GM12801 (cell line): ENCODE results near the gene HERC5.

Experiments used
- TF ChIP-seq, protein P1 (sequence below): IDR thresholded peaks from one replicate; pipeline ENCODE4 v1.5.1; 2011; ENCODE audit warnings: control low read depth; ENCODE audit not compliant: insufficient read length; ENCODE audit errors: extremely low read depth

The HERC5 gene

DNA sequence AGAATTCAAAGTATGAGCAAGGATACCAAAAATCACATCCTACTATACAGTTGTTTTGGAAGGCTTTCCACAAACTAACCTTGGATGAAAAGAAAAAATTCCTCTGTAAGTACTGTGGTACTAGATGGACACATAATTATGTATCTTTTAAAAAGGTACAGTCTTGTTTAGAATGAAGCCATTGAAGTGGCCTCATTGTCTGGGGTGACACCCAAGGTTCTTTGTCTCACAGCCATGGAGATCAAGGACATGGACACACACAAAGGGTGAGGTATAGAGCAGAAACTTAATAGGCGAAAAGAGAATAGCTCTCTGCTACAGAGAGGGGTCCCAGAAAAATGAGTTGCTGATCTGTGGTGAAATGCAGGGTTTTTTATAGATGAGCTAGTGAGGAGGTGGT lies 16.8 kb upstream of the HERC5 start:
- TF ChIP-seq, protein P1, sequence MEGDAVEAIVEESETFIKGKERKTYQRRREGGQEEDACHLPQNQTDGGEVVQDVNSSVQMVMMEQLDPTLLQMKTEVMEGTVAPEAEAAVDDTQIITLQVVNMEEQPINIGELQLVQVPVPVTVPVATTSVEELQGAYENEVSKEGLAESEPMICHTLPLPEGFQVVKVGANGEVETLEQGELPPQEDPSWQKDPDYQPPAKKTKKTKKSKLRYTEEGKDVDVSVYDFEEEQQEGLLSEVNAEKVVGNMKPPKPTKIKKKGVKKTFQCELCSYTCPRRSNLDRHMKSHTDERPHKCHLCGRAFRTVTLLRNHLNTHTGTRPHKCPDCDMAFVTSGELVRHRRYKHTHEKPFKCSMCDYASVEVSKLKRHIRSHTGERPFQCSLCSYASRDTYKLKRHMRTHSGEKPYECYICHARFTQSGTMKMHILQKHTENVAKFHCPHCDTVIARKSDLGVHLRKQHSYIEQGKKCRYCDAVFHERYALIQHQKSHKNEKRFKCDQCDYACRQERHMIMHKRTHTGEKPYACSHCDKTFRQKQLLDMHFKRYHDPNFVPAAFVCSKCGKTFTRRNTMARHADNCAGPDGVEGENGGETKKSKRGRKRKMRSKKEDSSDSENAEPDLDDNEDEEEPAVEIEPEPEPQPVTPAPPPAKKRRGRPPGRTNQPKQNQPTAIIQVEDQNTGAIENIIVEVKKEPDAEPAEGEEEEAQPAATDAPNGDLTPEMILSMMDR: no peak

DNA sequence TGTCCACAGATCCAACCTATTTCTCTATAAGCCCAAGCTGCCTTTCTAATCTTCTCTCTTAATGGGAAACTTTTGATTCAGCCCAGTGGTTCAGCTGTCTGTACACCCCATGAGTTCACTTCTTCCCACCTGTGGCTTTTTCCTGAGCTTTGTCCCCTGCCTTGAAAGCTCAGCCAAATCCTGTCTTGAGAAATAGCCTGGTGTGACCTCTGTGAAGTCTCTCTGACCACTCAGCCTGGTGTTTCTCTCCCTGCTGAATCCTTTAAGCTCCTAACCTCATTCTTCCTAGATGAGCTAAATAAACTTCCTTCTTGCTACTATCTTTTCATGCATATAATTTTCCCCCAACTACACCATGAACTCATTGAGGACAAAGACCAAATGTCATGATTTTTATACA lies 15.2 kb upstream of the HERC5 start:
- TF ChIP-seq, protein P1: no peak

DNA sequence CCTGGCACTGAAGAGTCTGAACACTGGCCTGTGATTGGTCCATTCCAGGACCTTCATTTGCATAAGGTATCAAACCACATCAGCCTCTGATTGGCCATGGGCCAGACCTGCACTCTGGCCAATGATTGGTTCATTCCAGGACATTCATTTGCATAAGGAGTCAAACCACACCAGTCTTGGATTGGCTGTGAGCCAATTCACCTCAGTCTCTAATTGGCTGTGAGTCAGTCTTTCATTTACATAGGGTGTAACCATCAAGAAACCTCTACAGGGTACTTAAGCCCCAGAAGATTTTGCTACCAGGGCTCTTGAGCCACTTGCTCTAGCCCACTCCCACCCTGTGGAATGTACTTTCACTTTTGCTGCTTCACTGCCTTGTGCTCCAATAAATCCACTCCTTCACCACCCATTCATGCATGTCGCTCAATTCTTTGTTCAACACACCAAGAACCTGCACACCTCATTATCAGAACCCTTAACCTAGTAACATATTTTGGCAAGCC lies 14.2 kb upstream of the HERC5 start:
- TF ChIP-seq, protein P1: no peak

DNA sequence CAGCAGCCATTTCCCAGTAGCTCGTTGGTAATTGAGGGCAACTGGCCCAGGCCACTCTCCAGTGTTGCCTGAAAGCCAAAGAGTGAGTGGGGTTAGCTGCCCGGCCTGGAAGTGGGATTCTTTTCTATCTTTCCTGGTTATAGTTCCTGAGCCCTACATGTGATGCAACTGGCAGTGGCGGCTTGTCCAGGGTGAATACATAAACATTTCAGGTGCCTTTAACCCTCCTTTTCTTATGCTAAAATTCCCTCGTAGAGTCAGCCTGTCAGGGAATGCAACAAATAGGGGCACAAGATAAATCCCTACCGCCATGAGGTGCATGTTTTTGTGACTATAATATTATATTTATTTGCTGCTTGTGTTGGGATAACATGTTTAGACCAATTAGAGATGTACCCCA lies 13.4 kb upstream of the HERC5 start:
- TF ChIP-seq, protein P1: no peak

DNA sequence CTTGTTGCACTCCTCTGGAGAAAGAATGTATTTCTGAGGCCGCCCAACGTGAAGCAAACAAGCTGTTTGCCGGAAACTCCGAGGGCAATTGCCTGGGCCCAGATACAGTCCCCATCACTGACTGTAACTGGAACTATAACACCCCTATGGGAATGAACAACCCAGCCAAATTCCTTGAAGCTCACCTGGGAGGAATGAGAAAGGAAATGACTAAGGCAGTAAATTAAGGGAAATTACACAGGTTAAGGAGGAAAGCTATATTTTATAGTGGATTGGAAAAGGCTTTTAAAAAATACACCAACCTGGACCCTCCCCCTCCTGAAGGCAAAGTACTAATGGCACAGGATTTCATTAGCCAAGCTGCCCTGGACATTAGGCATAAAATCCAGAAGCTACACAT lies 11.7 kb upstream of the HERC5 start:
- TF ChIP-seq, protein P1: no peak

DNA sequence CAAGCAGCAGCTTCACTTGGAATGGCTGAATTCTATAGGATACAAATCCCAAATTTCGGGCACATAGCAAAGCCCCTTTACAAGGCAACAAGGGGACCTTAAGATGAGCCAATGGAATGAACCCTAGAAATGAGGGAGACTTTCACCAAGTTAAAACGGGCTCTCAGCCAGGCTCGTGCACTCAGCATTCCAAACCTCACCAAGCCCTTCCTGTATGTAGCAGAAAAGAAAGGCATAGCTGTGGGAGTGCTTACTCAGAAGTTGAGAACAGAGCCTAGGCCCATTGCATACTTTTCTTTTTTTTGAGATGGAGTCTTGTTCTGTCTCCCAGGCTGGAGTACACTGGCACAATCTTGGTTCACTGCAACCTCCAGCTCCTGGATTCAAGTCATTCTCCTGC lies 10.8 kb upstream of the HERC5 start:
- TF ChIP-seq, protein P1: no peak

DNA sequence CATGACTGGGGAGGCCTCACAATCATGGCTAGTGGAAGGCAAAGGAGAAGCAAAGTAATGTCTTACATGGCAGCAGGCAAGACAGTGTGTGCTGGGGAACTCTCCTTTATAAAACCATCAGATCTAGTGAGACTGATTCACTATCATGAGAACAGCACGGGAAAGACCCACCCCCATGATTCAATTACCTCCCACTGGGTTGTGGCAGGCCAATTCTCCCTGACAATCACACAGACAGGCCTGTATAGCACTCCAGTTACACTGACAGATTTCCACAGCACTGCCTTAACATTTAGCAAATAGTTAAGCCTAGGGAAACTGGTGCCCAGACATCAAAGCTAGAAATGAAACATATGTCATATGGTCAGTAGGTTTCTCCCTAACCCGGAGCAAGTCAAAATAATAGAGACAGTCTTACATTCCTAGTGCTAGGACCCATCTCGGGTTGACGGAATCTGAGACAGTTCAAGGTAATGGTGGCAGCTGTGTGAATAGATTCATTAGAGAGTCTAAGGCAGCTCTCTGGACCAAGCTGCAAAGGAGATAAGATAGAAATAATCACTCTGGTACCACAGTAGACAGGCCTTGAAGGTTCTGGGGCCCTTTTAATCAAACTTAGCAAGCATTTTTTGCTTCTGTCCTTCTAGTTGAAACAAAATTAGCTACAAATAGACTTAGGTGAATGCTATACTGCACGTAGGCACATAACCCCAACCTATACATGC lies 9.4 kb upstream of the HERC5 start:
- TF ChIP-seq, protein P1: no peak
